Duodenal mucosa (tissue), 2 donors: Measurements from ENCODE around the gene NPHP4.

ENCODE experiments used
- H3K27ac ChIP-seq: one replicate; pipeline ENCODE4 v1.7.0; 2013; ENCODE audit warnings: low read depth, low read length
- H3K27me3 ChIP-seq, 2 donors: one replicate each; pipeline ENCODE4 v1.7.0; 2013; ENCODE audit warnings: low read length in 2 of 2, control low read depth in 1 of 2; ENCODE audit not compliant: insufficient read depth in 2 of 2, control insufficient read depth in 1 of 2
- H3K36me3 ChIP-seq, 2 donors: one replicate each; pipeline ENCODE4 v1.7.0; 2013; ENCODE audit warnings: low read length in 2 of 2, control low read depth in 1 of 2; ENCODE audit not compliant: insufficient read depth in 2 of 2, control insufficient read depth in 1 of 2
- H3K4me1 ChIP-seq, 2 donors: one replicate each; pipeline ENCODE4 v1.7.0; 2013; ENCODE audit warnings: low read length in 2 of 2, control low read depth in 1 of 2; ENCODE audit not compliant: insufficient read depth in 2 of 2, control insufficient read depth in 1 of 2
- H3K4me3 ChIP-seq, 2 donors: one replicate each; pipeline ENCODE4 v1.7.0; 2013; ENCODE audit warnings: low read length in 2 of 2, low read depth in 1 of 2
- H3K9ac ChIP-seq, 2 donors: one replicate each; pipeline ENCODE4 v1.7.0; 2013; ENCODE audit warnings: low read length in 2 of 2, low read depth in 1 of 2
- H3K9me3 ChIP-seq, 2 donors: one replicate each; pipeline ENCODE4 v1.7.0; 2013; ENCODE audit warnings: low read length in 2 of 2, control low read depth in 1 of 2; ENCODE audit not compliant: control insufficient read depth in 1 of 2

The NPHP4 gene

DNA sequence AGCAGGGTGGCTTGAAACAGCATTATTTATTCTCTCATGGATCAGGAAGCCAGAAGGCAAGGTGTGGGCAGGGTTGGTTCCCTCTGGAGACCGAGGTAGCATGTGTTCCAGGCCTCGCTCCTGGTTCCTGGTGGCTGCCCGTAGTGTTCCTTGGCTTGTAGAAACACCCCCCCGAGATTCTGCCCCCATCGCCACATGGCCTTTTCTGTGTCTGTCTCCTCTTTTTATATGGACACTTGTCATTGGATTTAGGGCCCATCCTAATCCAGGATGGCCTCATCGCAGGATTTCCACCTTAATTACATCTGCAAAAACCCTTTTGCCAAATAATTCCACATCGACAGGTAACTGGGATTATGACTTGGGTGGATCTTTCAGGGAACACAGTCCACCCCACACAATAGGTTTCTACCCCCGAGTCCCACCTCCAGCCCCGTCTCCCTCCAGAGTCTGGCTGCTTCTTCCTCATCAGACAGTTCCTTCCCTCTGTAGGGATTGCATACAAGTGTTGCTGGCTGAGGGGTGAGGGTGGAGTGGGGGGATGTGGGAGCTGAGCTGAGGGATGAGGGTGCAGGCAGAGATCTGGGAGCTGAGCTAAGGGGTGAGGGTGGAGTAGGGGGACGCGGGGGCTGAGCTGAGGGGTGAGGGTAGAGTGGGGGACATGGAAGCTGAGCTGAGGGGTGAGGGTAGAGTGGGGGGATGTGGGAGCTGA lies 12.3 kb upstream of the NPHP4 start:
- Histone ChIP-seq H3K27ac (no peak overlapping the region), H3K4me1 (no peaks in the 10 kb centered on the region), H3K27me3 (peaks cover 0 to 2% of the 10 kb centered on the region in 2 donors), H3K9me3 (no peaks in the 10 kb centered on the region), H3K4me3 (no peak overlapping the region), H3K36me3 (no peaks in the 10 kb centered on the region), H3K9ac (no peak overlapping the region)

GRCh38 chr1:6003568-6004411 lies 11.6 kb upstream of the NPHP4 start:
- H3K36me3 ChIP-seq: no peaks in the 10 kb centered on the region
- H3K9ac ChIP-seq: no peak overlapping the region
- no peaks in the 10 kb centered on the region for H3K4me1 ChIP-seq
- H3K27ac ChIP-seq: no peak overlapping the region
- H3K27me3 ChIP-seq: peaks cover 0 to 2% of the 10 kb centered on the region in 2 donors
- H3K9me3 ChIP-seq: no peaks in the 10 kb centered on the region
- no peak overlapping the region for H3K4me3 ChIP-seq

DNA sequence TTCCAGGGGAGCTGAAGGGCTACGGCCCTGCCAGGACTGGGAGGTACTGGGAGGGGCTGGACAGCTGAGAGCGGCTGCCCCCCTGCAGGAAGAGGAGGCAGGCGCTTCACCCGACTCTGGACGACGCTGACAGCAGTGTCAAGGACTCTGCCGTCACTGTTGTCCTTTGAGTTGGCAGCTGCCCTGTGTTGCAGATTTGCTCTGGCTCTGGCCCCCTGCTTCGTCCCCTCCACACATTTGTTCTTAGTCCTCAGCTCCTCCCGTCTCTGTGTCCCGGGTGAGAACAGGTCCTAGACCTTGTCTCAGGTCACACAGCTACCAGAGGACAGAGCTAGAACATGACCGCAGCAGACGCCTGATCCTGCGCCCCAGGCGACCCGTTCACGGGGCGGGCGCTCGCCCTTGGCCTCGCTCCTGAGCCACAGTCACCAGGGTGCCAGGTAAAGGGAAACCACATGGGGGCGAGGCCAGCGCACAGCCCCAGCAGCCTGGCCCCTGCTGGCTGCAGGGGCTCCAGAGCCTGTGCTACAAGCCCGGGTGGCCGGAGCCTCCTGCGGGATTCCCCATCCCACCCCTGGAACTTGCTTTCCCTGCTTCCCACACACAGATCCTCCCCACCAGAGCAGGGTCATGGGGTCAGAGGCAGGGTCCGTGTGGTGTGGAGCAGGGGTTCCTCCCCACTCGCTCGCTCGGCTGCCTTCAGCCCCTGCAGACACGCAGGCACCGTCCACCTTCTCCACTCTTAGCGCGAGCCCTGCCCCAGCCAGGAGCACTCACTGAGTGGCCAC lies 10.7 kb upstream of the NPHP4 start:
- no peak overlapping the region for H3K9ac ChIP-seq
- no peak overlapping the region for H3K27ac ChIP-seq
- H3K9me3 ChIP-seq: no peaks in the 10 kb centered on the region
- H3K4me1 ChIP-seq: no peaks in the 10 kb centered on the region
- H3K36me3 ChIP-seq: no peaks in the 10 kb centered on the region
- peaks cover 0 to 2% of the 10 kb centered on the region in 2 donors for H3K27me3 ChIP-seq
- no peak overlapping the region for H3K4me3 ChIP-seq

- no peaks in the 10 kb centered on the region for H3K9me3 ChIP-seq
- H3K4me1 ChIP-seq: no peaks in the 10 kb centered on the region
- no peaks in the 10 kb centered on the region for H3K36me3 ChIP-seq
- H3K9ac ChIP-seq: no peak overlapping the region
- H3K27me3 ChIP-seq: peaks cover 0 to 2% of the 10 kb centered on the region in 2 donors
- no peak overlapping the region for H3K4me3 ChIP-seq
- H3K27ac ChIP-seq: no peak overlapping the region
Observed at GRCh38 chr1:6001992-6002576, 9.9 kb upstream of the NPHP4 start.

- Histone ChIP-seq H3K9me3 (no peaks in the 10 kb centered on the region), H3K27me3 (peaks cover 0 to 2% of the 10 kb centered on the region in 2 donors), H3K36me3 (no peaks in the 10 kb centered on the region), H3K27ac (no peak overlapping the region), H3K9ac (no peak overlapping the region), H3K4me3 (no peak overlapping the region), H3K4me1 (no peaks in the 10 kb centered on the region)
Observed at GRCh38 chr1:6000444-6001288, 8.4 kb upstream of the NPHP4 start.

- H3K9ac ChIP-seq: no peak overlapping the region
Observed at GRCh38 chr1:5999711-6000443, 7.7 kb upstream of the NPHP4 start.

GRCh38 chr1:5998906-5999301 lies 6.7 kb upstream of the NPHP4 start:
- Histone ChIP-seq H3K27ac (no peak overlapping the region), H3K4me3 (no peak overlapping the region), H3K27me3 (peaks cover 5 to 6% of the 10 kb centered on the region in 2 donors), H3K36me3 (no peaks in the 10 kb centered on the region), H3K9ac (no peak overlapping the region), H3K4me1 (peaks cover 0 to 10% of the 10 kb centered on the region in 2 donors), H3K9me3 (no peaks in the 10 kb centered on the region)

More at GRCh38 chr1:5999711-6000443, 7.7 kb upstream of the NPHP4 start:
- H3K9me3 ChIP-seq: no peaks in the 10 kb centered on the region
- peaks cover 0 to 2% of the 10 kb centered on the region in 2 donors for H3K27me3 ChIP-seq
- H3K4me3 ChIP-seq: no peak overlapping the region
- H3K27ac ChIP-seq: no peak overlapping the region
- no peaks in the 10 kb centered on the region for H3K36me3 ChIP-seq
- H3K4me1 ChIP-seq: peaks cover 0 to 3% of the 10 kb centered on the region in 2 donors

GRCh38 chr1:5998051-5998905 lies 6.1 kb upstream of the NPHP4 start:
- no peak overlapping the region for H3K4me3 ChIP-seq
- no peak overlapping the region for H3K9ac ChIP-seq
- H3K36me3 ChIP-seq: no peaks in the 10 kb centered on the region
- peaks cover 12% of the 10 kb centered on the region in 2 donors for H3K27me3 ChIP-seq
- no peaks in the 10 kb centered on the region for H3K9me3 ChIP-seq
- peaks cover 4 to 16% of the 10 kb centered on the region in 2 donors for H3K4me1 ChIP-seq
- no peak overlapping the region for H3K27ac ChIP-seq
